Kidney (tissue), 14 donors: ENCODE measurements around the gene PRDM16. TPM values are rescaled to one million over a fixed set of nuclear protein-coding genes. Genes with fewer than 3 reads are reported as not detected.

Experiments used
- DNase-seq, 5 donors: peaks; one replicate each; pipeline ENCODE4 v3.0.0-alpha.2; 2013 to 2020
- FAIRE-seq: peaks from 2 replicates; lab custom pipeline; 2012; peaks lifted over from hg19 to GRCh38; lab: Jason Lieb, UNC
- H3K27ac ChIP-seq, 2 donors: one replicate each; pipeline ENCODE4 v1.7.0; 2013; ENCODE audit warnings: low read depth in 2 of 2, low read length in 2 of 2, inconsistent platforms in 1 of 2
- H3K27me3 ChIP-seq: one replicate; pipeline ENCODE4 v1.7.1; 2013; ENCODE audit warnings: low read length, inconsistent platforms; ENCODE audit not compliant: control insufficient read depth, insufficient read depth
- H3K36me3 ChIP-seq, 3 donors: one replicate each; pipeline versions ENCODE4 v1.7.0 to v1.7.1; 2013; ENCODE audit warnings: low read length in 3 of 3, control low read depth in 1 of 3, inconsistent platforms in 1 of 3; ENCODE audit not compliant: insufficient read depth in 3 of 3, control insufficient read depth in 2 of 3
- H3K4me1 ChIP-seq, 3 donors: one replicate each; pipeline versions ENCODE4 v1.7.0 to v1.7.1; 2013; ENCODE audit warnings: low read length in 3 of 3, inconsistent platforms in 1 of 3, low read depth in 1 of 3; ENCODE audit not compliant: control insufficient read depth in 2 of 3, insufficient read depth in 2 of 3
- H3K4me3 ChIP-seq, 3 donors: one replicate each; pipeline versions ENCODE4 v1.7.0 to v1.8.1; 2013; ENCODE audit warnings: low read length in 3 of 3, control low read depth in 1 of 3, inconsistent platforms in 1 of 3
- H3K9ac ChIP-seq, 3 donors: one replicate each; pipeline versions ENCODE4 v1.7.0 to v1.7.1; 2013; ENCODE audit warnings: low read length in 3 of 3, control low read depth in 1 of 3, inconsistent platforms in 1 of 3
- H3K9me3 ChIP-seq, 3 donors: one replicate each; pipeline versions ENCODE4 v1.7.0 to v1.7.1; 2013; ENCODE audit warnings: low read length in 3 of 3, control low read depth in 1 of 3, inconsistent platforms in 1 of 3; ENCODE audit not compliant: control insufficient read depth in 2 of 3, insufficient read depth in 1 of 3
- intact Hi-C: fragments of 100-400 bp; cut with DNase I; formaldehyde crosslinking; loops from one replicate; pipeline ENCODE4 v1.11.1; 2022
- polyA plus RNA-seq: library from polyadenylated mRNA; stranded (reverse); fragments of 350-450 nt; fragmentation: Illumina TruSeq; extraction: RNeasy Lipid Tissue Mini Kit (QIAGEN cat#74804); gene quantifications from one replicate; pipeline ENCODE4 v1.2.3, GENCODE V29; 2014; ENCODE audit warnings: low read depth, low replicate concordance; ENCODE audit not compliant: insufficient read depth
- total RNA-seq: library from RNA; stranded (reverse); fragmentation: NEBNext Ultra II Directional; extraction: Animal tissue kit (Norgen Biotek cat#: 25700); gene quantifications from one replicate; pipeline ENCODE4 v1.2.1, GENCODE V29; 2021
- TF ChIP-seq, protein P1 (sequence below): IDR thresholded peaks from 3 replicates; pipeline ENCODE4 v1.5.1; 2012; ENCODE audit warnings: mild to moderate bottlenecking, moderate library complexity, borderline replicate concordance; ENCODE audit not compliant: insufficient read depth; ENCODE audit errors: extremely low read depth
- donor health status: control.
- donor health status: control.
- donor health status: control.
- donor health status: control.
- donor health status: control.
- donor health status: DM: yes; HTN: yes; CAD: no.
- donor health status: Normal renal cell carcinoma (clear cell type).

Gene PRDM16
- total and polyA plus RNA-seq, 2 donors from 2014 or later, result 3.0 to 21.9 TPM

DNA sequence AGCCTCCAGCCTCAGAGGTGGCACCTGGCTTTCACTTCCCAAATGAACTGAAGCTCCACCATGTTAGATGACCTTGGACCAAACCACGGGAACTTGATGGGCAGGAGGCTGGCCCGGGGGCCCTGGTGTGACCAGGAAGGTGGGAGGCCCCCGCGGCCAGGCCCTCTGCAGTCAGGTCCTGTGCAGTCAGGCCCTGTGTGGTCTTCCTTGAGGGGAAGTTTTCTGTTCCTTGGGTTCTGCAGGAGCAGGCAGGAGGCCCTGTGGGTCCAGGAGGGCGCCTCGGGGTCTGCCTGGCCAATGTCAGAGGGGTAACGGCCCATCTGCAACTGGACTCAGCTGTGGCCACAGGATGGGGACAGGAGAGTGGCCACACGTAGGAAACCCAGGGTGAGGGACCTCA, 13.0 kb downstream of the PRDM16 start:
- Histone ChIP-seq H3K4me3 (no peak overlapping the region), H3K27ac (no peak overlapping the region), H3K4me1 (peaks cover 0 to 22% (median 4%) of the 10 kb centered on the region in 3 donors), H3K27me3 (peaks cover 8% of the 10 kb centered on the region), H3K9me3 (no peaks in the 10 kb centered on the region), H3K36me3 (no peaks in the 10 kb centered on the region), H3K9ac (no peak overlapping the region)
- TF ChIP-seq, protein P1, sequence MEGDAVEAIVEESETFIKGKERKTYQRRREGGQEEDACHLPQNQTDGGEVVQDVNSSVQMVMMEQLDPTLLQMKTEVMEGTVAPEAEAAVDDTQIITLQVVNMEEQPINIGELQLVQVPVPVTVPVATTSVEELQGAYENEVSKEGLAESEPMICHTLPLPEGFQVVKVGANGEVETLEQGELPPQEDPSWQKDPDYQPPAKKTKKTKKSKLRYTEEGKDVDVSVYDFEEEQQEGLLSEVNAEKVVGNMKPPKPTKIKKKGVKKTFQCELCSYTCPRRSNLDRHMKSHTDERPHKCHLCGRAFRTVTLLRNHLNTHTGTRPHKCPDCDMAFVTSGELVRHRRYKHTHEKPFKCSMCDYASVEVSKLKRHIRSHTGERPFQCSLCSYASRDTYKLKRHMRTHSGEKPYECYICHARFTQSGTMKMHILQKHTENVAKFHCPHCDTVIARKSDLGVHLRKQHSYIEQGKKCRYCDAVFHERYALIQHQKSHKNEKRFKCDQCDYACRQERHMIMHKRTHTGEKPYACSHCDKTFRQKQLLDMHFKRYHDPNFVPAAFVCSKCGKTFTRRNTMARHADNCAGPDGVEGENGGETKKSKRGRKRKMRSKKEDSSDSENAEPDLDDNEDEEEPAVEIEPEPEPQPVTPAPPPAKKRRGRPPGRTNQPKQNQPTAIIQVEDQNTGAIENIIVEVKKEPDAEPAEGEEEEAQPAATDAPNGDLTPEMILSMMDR, result no peak
- no peak for FAIRE-seq
- intact Hi-C loops, result no loop called here
- DNase-seq, result no peak

DNA sequence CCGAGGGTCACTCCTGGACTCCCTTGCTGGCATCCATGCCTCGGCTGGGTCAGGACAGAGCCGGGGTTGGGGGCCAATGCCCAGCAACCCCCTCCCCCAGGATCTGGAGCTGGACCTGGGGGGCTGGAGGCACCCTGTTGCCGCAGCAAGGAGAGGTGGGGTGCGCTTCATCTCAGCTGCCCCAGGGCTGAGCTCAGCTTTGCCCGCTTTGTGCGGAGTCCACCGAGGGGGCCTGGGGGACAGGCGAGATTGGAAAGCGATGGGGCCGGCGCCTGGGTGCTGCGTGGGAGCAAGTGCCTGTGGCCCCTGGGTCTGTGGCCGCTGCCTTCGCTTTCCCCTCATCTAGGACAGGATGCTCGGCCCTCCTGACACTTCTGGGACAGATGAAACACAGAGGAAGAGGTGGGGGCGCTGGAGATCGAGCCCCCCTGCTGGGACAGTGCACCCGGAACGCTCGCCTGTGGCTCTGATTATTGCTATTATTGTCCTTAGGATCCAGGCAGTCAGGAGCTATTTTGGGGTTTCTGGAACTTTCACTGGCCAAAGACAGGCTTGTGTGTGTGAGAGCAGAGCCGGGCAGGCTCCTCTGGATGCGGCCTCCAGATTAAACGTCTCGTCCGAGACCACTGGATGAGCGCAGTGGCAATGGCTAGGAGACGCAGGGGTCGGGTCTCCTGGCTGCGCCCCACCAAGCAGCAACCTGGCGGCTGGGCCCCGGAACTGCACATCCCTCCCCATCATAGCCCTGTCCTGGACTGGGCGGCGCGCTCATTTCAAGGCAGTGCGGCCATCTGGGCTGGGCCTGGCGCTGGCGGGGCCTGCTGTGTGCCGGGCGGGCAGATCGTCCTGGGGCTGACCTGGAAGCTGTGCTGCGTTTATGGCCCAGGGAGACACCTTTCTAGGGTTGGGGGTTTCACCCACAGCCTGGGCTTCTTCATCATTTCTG, 13.8 kb downstream of the PRDM16 start:
- Histone ChIP-seq H3K27ac (no peak overlapping the region), H3K27me3 (peaks cover 2% of the 10 kb centered on the region), H3K9ac (no peak overlapping the region), H3K36me3 (no peaks in the 10 kb centered on the region), H3K4me1 (peaks cover 0 to 17% (median 4%) of the 10 kb centered on the region in 3 donors), H3K9me3 (no peaks in the 10 kb centered on the region), H3K4me3 (no peak overlapping the region)
- DNase-seq (no peak), FAIRE-seq (no peak)
- TF ChIP-seq, protein P1, result no peak
- intact Hi-C loops, result no loop called here

DNA sequence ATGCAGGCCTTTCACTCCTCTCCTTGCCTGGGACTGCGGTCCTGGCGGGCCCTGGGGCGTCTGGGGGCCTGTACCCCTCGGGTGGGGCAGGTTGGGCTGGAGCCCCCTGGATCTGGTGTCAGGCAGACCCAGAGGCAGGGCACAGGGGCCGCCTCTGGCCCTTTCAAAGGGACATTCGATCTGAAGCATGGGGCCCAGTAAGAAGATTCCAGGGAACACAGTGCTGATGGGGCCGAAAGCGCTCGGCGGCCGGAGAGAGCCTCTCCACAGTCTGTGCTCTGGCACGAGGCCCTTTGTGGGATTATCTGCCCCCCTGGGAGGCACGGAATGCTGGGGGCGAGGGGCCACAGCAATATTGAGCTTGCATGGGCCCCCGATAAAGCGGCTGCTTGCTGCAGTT, 15.2 kb downstream of the PRDM16 start:
- H3K36me3 ChIP-seq, result no peaks in the 10 kb centered on the region
- H3K9ac ChIP-seq, result no peak overlapping the region
- FAIRE-seq (no peak), DNase-seq (no peak)
- peaks cover 0 to 7% (median 0%) of the 10 kb centered on the region in 3 donors for H3K4me1 ChIP-seq
- peaks cover 2% of the 10 kb centered on the region for H3K27me3 ChIP-seq
- H3K4me3 ChIP-seq, result no peak overlapping the region
- intact Hi-C loops, result no loop called here
- TF ChIP-seq, protein P1, result no peak
- no peaks in the 10 kb centered on the region for H3K9me3 ChIP-seq
- H3K27ac ChIP-seq, result no peak overlapping the region
